Measurements from ENCODE around the gene C1orf141.

C1orf141 gene

DNA sequence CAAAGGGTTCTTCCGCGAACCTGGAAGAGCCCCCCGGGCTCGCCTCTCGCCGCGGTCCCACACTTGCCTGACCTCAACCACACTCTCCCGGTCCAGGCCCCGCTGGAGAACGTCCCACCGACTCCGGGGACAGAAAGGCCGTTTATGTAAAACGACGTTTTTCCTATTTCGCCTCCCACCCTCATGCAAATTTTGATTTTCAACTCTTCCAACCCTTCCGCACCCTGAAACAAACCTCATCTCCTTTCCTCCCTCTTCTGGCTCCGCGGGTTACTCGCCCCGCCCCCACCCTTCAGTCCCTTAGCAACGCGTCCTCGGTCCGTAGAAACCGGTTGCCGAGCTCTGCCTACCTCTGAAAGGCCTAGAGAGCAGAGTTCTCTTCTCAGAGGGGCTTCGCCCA lies at the start of gene C1orf141:
TSS of gene C1orf141 (minus strand) at position 276 of the 400 bp plus-strand sequence. CDS start 7,730 bp downstream, outside the sequence.
- H3K4me3 ChIP-seq (ENCODE audit: low read depth, low read length) = no peak within 1 kb of the TSS
- TF ChIP-seq, protein P1, sequence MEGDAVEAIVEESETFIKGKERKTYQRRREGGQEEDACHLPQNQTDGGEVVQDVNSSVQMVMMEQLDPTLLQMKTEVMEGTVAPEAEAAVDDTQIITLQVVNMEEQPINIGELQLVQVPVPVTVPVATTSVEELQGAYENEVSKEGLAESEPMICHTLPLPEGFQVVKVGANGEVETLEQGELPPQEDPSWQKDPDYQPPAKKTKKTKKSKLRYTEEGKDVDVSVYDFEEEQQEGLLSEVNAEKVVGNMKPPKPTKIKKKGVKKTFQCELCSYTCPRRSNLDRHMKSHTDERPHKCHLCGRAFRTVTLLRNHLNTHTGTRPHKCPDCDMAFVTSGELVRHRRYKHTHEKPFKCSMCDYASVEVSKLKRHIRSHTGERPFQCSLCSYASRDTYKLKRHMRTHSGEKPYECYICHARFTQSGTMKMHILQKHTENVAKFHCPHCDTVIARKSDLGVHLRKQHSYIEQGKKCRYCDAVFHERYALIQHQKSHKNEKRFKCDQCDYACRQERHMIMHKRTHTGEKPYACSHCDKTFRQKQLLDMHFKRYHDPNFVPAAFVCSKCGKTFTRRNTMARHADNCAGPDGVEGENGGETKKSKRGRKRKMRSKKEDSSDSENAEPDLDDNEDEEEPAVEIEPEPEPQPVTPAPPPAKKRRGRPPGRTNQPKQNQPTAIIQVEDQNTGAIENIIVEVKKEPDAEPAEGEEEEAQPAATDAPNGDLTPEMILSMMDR (IDR thresholded peaks at IDR 0.05; ENCODE audit: low read depth, low read length) = no peak

DNA sequence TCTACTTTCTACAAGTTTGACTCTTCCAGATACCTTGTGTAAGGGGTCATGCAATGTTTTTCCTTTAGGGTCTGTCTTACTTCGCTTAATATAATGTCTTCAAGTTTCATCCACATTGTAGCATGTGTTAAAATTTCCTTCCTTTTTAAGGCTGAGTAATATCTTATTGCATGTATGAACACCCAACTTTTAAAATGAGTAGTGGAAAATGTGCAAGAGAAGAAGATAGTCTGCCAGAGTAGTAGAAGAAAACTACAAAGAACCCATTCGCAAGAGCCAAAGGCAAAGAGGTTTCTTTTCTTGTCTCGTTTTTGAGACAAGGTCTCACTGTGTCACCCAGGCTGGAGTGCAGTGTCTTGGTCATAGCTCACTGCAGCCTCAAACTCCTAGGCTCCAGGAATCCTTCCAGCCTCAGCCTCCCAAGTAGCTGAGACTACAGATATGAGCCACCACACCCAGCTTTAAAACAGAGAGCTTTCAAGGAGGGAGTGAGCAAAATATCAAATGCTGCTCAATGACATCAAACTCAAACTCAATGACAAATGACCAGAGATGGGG lies 40.8 kb upstream of the C1orf141 start:
- no peak overlapping the region for H3K4me3 ChIP-seq (ENCODE audit: low read depth, low read length)
- TF ChIP-seq, protein P1 (IDR thresholded peaks at IDR 0.05; ENCODE audit: low read depth, low read length) = no peak

DNA sequence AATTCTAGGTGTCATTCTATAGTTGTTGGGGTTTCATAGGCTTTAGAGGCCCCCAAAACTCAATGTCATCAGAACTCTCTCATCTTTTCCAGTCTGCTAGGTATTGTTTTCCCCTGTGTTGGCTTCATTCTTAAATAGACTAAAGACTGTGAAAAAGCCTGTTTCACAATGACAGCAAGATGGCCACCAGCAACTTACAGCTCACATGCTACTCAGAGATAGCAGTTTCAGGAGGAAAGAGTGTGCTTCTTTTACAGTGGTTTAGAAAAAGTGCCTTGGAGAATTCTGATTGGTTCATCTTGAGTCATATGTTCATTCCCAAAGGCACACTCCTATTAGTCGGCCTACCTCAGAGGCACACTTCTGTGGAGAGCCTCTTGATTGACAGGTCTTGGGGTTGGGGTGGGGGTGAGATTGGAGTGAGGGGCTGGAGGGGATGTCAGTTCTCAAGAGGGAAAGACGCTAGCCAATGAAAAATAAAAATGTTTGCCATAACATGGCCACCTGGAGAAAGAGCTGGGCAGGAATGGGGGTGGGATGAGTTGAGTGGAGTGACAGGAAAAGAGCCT lies 40.0 kb upstream of the C1orf141 start:
- TF ChIP-seq, protein P1 (IDR thresholded peaks at IDR 0.05; ENCODE audit: low read depth, low read length) = no peak
- H3K4me3 ChIP-seq (ENCODE audit: low read depth, low read length) = no peak overlapping the region

DNA sequence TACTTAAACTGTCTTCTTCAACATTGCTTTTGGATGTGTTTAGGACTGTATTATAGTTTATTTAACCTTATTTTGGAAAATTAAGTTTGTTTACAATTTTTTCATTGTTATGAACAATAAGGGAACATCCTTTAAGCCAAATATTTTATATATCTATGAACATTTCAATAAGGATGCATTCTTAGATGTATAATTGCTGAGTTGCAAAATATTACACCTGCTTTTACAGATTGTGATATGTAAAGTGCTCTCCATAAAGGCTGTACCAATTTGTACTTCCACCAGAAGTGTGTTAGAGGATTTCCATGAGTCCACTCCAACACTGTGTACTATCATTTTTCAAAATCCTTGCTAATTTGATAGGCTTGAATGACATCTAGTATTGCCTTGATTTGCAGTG lies 39.2 kb upstream of the C1orf141 start:
- TF ChIP-seq, protein P1 (IDR thresholded peaks at IDR 0.05; ENCODE audit: low read depth, low read length) = no peak
- no peak overlapping the region for H3K4me3 ChIP-seq (ENCODE audit: low read depth, low read length)

DNA sequence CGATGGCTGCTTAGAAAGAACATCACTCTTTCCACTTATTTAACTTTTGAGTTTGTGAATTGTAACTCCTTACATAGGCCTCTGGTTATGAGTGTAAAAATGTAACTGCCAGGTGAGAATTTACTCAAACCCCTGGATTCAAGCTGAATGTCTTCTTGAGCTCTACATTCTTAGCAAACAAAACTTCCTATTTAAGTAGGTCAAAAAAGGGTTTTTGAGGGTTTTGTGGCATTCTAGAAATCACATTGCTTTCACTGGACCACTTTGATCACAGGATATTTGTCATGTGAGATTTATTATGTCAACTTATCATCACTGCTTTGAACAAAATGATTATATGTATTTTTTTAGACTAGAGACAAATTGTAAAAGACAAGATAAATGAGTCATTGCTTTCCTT lies 37.2 kb upstream of the C1orf141 start:
- H3K4me3 ChIP-seq (ENCODE audit: low read depth, low read length) = no peak overlapping the region
- TF ChIP-seq, protein P1 (IDR thresholded peaks at IDR 0.05; ENCODE audit: low read depth, low read length) = no peak

DNA sequence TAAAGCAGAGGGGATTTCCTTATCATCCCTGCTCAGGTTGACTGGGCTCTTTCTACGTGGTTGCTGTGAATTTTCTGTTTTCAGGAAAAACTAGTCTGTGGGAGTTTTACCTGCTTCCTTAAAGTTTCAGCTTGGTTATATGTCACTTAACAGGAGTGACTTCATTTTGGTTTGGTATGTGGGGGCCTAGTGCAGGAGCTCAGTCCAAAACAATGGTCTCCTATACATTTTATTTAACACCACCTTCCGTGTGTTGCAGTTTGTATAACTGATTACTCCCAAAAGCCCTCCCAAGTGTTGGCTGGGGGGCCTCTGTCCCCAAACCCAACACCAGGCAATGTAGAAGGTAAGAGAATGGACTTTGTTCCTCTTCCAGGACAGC lies 36.8 kb upstream of the C1orf141 start:
- TF ChIP-seq, protein P1 (IDR thresholded peaks at IDR 0.05; ENCODE audit: low read depth, low read length) = no peak
- H3K4me3 ChIP-seq (ENCODE audit: low read depth, low read length) = no peak overlapping the region

DNA sequence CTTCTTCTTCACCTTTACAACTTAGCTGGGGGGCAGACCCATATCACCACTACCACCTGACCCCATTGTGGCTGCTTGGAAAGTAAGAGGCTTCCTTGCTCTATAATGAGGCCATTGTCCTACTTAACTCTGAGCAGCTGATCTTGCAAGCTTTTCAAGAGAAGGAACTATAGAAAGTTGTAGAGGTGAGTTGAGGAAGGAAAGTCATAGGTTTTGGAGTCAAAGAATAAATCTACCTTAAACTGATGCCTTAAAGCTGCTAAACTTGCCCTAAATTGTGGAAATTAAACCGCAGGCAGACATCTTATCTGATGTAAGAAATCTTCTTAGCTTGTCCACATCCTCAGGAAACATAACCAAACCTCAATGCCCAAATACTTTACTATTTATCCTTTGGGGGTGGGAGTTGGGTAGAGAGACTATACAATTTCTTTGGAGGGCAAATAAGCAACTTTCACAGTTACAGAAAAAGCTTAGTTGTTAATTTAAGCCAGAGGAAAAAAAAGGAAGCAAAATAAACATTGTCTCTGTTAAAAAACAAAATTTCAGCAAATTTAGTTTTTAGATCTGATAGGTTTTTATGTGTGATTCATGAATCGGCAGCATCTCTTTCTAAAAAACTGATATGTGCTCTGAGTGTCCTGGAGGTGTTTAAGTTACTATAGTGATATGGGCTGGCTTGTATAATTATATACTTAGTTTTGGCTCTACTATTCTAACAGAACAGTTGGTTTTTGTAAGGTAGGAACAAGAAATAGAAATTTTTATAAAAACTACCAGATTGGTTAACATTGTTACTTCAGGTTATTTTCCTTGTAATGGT lies 36.2 kb upstream of the C1orf141 start:
- H3K4me3 ChIP-seq (ENCODE audit: low read depth, low read length) = no peak overlapping the region
- TF ChIP-seq, protein P1 (IDR thresholded peaks at IDR 0.05; ENCODE audit: low read depth, low read length) = no peak
